A673 (cell line): ENCODE measurements around the gene SLC16A3.

Experiments used
- CTCF ChIP-seq: fragments of 300-800, 200-600 bp; sonication (generic); conservative IDR thresholded peaks from 2 replicates; pipeline ENCODE4 v1.5.1; 2017; ENCODE audit warnings: low read depth, mild to moderate bottlenecking, antibody characterized with exemption, low read length, moderate library complexity, mixed read lengths
- EZH2 ChIP-seq: fragments of 200-600 bp; sonication (generic); IDR thresholded peaks from 2 replicates; pipeline ENCODE4 v1.6.1; 2017; ENCODE audit warnings: borderline replicate concordance, low read depth, mild to moderate bottlenecking, mixed read lengths, antibody characterized with exemption, low read length; ENCODE audit not compliant: poor library complexity, severe bottlenecking

- no peak for TF ChIP-seq CTCF
- TF ChIP-seq EZH2: no peak
These were observed 5.6 kb downstream of the SLC16A3 start for GRCh38 chr17:82234211-82235055.
